ENCODE measurements around the gene PAMR1.

The PAMR1 gene

GRCh38 chr11:35454362-35454761, 71.1 kb downstream of the PAMR1 start:
- no peak for DNase-seq (ENCODE audit: low read depth)

GRCh38 chr11:35436581-35437250, 88.7 kb downstream of the PAMR1 start:
- DNase-seq (ENCODE audit: low read depth), result no peak

- DNase-seq (ENCODE audit: low read depth), result no peak
Observed at GRCh38 chr11:35433588-35433987, 91.8 kb downstream of the PAMR1 start.

- DNase-seq (ENCODE audit: low read depth), result no peak
Observed at GRCh38 chr11:35432464-35432863, 93.0 kb downstream of the PAMR1 start.

- DNase-seq (ENCODE audit: low read depth), result no peak
Observed at GRCh38 chr11:35427071-35427470, 98.3 kb downstream of the PAMR1 start.

DNA sequence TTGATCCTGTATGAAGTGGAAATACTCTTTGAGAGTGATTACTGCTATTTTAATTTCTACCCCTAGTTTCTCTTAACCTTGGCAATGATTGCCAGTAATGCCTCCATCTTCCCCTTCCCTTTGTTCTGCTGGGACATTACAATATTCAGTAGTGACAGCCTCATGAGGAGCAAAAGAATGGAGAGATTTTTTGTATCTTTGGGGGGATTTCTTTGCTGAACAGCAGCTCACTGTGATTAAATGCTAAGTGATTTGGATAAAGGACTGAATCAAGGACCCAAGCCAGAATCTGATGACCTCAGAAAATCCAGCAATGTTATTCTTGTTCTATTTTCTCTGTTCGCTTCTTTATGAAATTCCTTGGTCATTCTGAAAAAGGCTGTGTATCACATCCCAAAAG, 99.1 kb downstream of the PAMR1 start:
- no peak for DNase-seq (ENCODE audit: low read depth)

DNA sequence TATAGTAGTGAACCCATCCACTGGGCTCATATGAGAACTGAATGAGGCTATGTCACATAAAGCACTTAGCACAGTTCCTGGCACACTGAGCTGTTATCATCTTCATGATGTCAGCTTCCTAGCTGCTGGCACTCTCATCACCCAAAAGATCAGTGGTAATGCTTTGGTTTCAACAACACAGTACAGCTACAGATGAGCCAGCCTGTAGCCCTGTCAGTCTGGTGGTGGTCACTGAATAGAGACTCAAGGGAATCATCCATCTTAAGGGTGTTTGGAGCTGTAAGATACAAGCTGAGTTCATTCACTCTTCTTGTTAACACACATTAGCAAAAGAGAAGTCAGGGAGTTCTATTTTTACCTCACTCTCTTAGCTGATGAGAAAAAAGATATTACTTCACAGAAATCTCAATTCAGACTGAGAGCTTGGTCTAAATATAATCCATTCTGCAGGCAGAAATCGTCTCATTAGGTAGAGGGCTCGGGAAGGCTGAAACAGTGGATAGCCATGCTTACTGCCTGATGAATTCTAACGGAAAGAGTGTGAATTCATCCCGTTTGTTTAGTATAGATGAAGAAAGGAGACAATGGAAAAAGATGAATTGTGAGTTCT, 99.7 kb downstream of the PAMR1 start:
- DNase-seq (ENCODE audit: low read depth), result no peak

DNA sequence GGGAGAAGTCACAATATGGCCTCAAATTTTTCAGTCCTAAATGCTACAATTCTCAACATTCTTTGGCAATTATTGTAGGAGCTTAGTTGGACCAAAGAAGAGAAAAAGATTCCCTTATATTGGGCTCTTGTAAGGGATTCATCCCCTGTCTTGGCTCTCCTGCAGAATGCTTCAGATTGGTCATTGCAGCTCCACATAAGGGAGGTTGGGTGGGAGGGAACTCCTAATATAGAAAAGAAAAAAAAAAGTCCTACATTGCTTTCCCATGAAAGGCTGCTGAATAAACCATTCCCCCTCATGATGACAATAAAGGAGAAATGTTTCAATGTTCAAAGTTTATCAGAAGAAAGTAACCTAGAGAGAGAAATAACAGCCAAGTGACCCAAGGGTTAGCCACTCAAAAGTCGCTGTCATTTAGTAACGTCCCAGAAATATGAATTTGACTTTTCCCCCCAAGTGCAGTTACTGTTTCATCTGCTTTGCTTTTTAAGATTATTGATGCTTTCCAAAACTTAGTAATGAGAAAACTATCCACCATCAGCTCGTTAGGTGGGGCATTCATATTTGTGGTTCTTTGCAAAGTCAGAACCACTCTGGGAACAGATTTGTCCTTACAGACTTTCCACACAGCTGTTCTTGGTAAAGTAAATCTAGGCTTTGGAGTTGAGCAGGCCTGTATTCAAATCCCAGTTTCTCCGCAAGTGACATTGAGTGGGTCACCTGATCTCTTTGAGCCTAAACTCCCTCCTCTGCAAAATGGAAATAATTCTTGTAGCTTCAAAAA, 101.1 kb downstream of the PAMR1 start:
- DNase-seq (ENCODE audit: low read depth), result no peak

- no peak for DNase-seq (ENCODE audit: low read depth)
Observed at GRCh38 chr11:35420371-35420770, 105.0 kb downstream of the PAMR1 start.

DNA sequence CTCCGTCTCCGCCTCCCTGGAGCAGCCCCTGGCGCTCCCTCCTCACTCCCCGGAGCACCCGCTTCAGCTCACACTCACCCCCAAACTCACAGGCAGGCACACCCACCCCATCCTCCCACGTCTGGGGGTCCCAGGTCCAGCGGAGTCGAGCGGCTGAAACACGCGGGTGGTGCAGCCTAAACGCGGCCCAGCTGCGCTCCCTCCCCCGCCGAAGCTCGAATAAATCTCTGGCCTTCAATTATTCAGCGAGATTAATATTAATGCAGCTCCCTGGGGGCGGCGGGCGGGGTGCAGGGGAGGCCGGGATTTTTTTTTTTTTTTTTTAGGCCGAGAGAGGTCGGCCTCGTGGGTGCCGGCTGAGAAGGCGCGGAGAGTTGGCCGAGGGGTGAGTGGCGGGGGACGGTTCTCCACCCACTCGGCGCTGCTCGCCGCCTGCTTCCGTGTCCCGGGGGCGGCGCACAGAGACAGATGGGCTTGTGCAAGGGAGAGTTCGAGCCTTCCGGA, 105.5 kb downstream of the PAMR1 start:
- DNase-seq (ENCODE audit: low read depth), result no peak

DNA sequence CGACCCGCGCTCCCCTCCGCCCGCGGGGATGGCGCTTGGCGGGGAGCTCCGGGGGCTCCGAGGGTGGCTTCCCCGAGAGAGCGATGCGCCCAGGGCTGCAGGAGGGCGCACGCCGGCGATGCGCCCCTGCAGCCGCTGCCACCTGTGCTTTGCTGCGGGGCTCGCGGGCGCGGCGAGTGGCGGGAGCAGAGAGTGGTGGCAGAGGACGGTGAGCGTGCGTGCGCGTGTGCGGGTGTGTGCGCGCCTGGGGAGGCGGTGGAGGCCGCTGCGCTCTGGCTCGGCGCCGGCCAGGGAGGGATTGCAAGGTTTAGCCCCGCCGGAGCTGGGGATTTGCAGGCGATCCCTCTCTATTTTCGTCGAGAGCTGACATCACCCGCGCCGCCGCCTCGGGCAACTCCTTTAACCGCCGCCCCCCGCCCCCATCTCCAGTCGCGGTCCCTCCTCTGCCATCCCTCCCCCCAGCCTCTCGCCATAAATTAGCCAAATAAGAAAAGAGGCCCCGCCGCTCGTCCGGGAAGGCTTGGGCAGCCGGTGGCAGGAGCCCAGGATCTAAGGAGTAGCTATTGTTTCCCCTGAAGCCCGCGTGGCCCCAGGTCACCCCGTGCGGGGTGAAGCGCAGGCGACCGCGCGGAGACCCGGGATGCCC, 106.1 kb downstream of the PAMR1 start, which contains the start of gene SLC1A2:
SLC1A2 (minus strand) TSS at position 375 of the 646 bp plus-strand sequence. CDS start 592 bp downstream, outside the sequence.
- DNase-seq (ENCODE audit: low read depth), result no peak

GRCh38 chr11:35418282-35419183, 106.9 kb downstream of the PAMR1 start:
- no peak for DNase-seq (ENCODE audit: low read depth)

DNA sequence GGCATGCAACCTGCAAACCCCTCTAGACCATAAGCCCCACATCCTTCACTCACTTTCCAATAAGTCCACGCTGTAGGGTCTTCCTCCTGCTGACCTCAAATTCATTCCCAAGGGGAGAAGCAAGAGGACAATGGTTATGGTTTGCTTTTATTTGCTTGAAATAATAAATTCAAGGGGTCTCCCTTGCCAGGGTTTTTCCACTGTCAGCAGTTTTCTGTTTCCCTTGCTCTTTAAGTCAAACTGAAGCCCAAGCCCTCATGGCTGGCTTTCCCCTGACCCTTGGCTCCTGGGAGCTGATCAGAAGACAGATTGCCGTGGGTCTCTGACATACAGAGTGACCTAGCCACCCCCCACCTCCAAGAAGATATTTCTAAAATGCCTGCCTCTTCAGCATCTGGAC, 109.9 kb downstream of the PAMR1 start:
- no peak for DNase-seq (ENCODE audit: low read depth)

DNA sequence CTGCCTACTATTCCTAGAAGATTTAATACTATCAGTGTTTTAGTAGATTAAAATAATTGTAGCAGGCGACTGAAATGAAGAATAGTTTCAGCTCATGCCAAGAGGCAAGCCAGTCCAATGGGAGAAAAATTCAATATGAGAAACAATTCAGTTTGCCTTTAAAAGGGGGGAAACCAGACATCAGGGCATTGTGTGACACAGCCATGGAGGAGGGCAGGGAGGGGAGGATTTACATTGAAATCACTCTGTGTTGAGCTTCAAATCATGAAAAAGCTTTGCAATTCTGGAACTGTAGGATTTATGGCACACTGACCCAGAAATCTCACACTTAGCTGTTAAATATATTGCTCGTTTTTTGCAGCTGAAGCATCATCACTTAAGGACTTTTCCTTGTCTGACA, 110.6 kb downstream of the PAMR1 start:
- DNase-seq (ENCODE audit: low read depth), result no peak

- no peak for DNase-seq (ENCODE audit: low read depth)
Observed at GRCh38 chr11:35414311-35414710, 111.1 kb downstream of the PAMR1 start.

GRCh38 chr11:35413598-35413997, 111.8 kb downstream of the PAMR1 start:
- DNase-seq (ENCODE audit: low read depth), result no peak

DNA sequence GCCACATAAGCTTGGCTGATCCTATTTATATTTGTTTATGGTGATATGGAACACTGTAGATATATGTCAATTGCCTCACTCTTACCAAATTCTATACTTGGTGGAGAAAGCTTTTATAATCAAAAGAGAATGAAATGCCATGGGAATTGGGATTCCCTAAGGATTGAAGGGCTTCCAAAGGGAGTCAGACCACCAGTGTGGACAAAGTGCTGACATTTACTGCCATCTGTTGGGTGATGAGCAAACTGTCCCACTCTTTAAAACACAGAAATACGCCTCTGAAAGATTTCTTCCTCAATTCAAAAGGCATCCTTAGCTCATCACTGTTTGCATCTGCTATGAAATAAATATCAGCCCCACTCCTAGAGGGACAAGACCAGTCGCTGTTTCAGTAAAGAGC, 113.1 kb downstream of the PAMR1 start:
- DNase-seq (ENCODE audit: low read depth), result no peak

GRCh38 chr11:35407041-35407440, 118.4 kb downstream of the PAMR1 start:
- no peak for DNase-seq (ENCODE audit: low read depth)

DNA sequence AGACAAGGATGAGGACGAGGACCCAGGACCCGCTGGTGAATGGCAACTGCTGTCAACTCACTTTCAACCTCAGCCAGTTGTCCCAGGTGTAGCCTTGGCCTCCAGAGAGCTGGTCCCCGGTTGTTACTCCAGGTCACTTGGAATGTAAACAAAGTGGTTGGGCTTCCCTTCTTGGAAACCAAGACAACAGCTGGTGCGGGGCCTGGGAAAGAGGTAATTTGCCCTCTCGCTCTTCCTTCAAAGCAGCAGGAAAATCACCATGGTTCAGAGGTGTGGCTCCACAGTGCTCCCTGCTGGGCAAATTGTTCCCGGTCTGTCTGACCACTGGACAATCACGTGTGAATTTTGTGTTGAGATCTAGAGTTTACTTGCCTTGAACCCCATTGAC, 121.0 kb downstream of the PAMR1 start:
- no peak for DNase-seq (ENCODE audit: low read depth)

DNA sequence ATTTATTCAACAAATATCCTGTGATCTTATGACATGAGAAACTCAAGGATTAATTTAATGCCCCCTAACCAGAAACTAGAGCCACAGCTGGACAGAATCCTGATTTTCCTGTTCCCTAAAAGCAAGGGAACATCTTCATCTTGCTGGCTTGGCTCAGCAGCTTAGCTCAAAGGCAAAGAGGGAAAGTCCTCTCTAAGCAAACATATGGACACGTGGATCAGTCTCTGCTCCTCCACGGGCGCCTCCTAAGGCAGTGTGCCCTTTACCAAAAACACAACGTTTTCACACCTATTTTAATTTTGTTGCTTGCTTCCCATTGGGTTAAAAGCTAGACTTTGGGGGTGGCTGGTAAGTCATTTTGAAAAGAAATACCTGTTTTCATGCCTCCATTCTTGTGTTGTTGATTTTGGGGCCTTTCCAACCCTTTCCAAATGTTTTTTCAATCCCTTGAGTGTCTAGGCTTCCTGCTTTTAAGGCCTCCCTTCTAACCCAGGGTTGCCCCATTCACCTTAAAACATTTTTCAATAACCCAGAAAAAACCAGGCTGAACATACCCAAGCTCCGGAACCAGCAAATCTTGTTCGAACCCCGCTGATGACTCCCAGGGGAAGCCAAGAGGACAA, 121.5 kb downstream of the PAMR1 start:
- no peak for DNase-seq (ENCODE audit: low read depth)

Data from activated T-cell treated with anti-CD3 and anti-CD28 coated beads for 24 hours (primary cell).